ENCODE measurements around the gene RC3H1. TPM values are rescaled to one million over a fixed set of nuclear protein-coding genes. Genes with fewer than 3 reads are reported as not detected.

RC3H1 gene, protein sequence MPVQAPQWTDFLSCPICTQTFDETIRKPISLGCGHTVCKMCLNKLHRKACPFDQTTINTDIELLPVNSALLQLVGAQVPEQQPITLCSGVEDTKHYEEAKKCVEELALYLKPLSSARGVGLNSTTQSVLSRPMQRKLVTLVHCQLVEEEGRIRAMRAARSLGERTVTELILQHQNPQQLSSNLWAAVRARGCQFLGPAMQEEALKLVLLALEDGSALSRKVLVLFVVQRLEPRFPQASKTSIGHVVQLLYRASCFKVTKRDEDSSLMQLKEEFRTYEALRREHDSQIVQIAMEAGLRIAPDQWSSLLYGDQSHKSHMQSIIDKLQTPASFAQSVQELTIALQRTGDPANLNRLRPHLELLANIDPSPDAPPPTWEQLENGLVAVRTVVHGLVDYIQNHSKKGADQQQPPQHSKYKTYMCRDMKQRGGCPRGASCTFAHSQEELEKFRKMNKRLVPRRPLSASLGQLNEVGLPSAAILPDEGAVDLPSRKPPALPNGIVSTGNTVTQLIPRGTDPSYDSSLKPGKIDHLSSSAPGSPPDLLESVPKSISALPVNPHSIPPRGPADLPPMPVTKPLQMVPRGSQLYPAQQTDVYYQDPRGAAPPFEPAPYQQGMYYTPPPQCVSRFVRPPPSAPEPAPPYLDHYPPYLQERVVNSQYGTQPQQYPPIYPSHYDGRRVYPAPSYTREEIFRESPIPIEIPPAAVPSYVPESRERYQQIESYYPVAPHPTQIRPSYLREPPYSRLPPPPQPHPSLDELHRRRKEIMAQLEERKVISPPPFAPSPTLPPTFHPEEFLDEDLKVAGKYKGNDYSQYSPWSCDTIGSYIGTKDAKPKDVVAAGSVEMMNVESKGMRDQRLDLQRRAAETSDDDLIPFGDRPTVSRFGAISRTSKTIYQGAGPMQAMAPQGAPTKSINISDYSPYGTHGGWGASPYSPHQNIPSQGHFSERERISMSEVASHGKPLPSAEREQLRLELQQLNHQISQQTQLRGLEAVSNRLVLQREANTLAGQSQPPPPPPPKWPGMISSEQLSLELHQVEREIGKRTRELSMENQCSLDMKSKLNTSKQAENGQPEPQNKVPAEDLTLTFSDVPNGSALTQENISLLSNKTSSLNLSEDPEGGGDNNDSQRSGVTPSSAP
- total RNA-seq (10 to 100 TPM; 21.8 to 39.1 (median 29.4) TPM), polyA plus RNA-seq (10 to 100 TPM in 1 of 3 donors, 1 to 10 TPM in 2; 2.9 to 23.0 (median 5.7) TPM)
- long read RNA-seq, donor 1, partial matches to known transcripts, result 1 of 2 reads
- long read RNA-seq, donor 1, other reads (novel, unspliced or antisense), result 1 of 2 reads
- long read RNA-seq, donor 2, partial matches to known transcripts, result 20 of 28 reads
- long read RNA-seq, donor 2, other reads (novel, unspliced or antisense), result 8 of 28 reads

DNA sequence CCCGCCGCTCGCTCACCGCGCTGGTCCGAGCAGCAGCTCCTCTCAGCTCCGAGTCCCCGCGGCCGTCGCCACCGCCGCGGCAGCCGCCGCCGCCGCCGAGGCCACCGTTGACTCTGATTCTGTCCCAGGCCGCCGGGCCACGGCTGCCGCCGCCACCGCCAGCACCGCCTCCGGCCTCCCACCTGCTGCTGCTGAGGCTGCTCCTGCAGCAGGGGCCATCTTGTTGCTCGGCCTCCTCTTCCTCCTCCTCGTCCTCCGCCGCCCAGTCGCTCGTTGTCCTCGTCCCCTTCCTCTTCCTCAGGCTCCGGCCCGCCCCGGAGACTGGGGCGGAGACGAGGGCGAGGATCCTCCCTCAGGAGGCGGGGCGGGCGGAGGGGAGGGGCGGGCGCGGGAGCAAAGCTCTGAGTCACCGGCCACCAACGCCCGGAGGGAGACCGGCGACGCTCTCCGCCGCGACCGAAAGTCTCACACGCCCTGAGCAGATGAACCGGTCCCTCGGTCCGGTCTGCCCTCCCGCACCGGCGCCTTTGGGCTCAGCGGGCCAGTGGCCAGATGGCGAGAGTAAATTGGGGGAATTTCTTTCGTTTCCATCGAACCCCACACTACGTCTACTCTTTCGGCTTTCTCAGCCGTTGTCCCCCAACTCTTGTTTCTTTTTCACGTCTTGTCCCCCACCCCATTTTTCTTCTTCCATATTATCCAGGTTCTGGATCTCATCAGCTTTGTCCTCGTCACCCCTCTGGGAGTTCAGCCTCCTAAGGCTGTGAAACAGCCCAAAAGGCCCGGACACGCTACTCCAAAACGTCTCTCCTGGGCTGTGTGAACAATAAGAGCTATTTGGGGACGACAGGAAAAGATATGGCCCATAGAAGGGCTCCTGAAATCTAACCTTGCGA lies at the start of gene RC3H1:
TSS of gene RC3H1 (minus strand) at position 278 of the 896 bp plus-strand sequence. CDS start 29,372 bp downstream, outside the sequence.
- DNase-seq (peak; percentile 90 to 95), ATAC-seq (peak; percentile 92 to 97 (median 97))
- TF ChIP-seq, protein P1, sequence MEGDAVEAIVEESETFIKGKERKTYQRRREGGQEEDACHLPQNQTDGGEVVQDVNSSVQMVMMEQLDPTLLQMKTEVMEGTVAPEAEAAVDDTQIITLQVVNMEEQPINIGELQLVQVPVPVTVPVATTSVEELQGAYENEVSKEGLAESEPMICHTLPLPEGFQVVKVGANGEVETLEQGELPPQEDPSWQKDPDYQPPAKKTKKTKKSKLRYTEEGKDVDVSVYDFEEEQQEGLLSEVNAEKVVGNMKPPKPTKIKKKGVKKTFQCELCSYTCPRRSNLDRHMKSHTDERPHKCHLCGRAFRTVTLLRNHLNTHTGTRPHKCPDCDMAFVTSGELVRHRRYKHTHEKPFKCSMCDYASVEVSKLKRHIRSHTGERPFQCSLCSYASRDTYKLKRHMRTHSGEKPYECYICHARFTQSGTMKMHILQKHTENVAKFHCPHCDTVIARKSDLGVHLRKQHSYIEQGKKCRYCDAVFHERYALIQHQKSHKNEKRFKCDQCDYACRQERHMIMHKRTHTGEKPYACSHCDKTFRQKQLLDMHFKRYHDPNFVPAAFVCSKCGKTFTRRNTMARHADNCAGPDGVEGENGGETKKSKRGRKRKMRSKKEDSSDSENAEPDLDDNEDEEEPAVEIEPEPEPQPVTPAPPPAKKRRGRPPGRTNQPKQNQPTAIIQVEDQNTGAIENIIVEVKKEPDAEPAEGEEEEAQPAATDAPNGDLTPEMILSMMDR (IDR thresholded peaks at IDR 0.05), result no peak
- 0 to 1% (median 0%) methylated on average over 57 to 78 of the region's 78 CpGs for WGBS, 3 donors
- intact Hi-C loops (cut with DNase I), result loop anchor here (2.0 to 10.0 kb wide), 3 partner anchors 135 to 546 kb away; partner anchors contain the start of genes RABGAP1L (in 2 of the 2) and PRDX6 (in 1 of the 2)
- peak within 1 kb of the TSS; percentile 94 for H3K27ac ChIP-seq
- H3K9me3 ChIP-seq, result no peaks in the 10 kb centered on the region
- peaks cover 41% of the 10 kb centered on the region for H3K4me1 ChIP-seq
- H3K36me3 ChIP-seq (ENCODE audit: insufficient read depth in 1 of 2, low read depth in 1 of 2), result no peaks in the 10 kb centered on the region
- H3K27me3 ChIP-seq (ENCODE audit: insufficient read depth in 3 of 3, low read length in 2 of 3), result no peaks in the 10 kb centered on the region
- H3K4me3 ChIP-seq, result peak within 1 kb of the TSS; percentile 92

DNA sequence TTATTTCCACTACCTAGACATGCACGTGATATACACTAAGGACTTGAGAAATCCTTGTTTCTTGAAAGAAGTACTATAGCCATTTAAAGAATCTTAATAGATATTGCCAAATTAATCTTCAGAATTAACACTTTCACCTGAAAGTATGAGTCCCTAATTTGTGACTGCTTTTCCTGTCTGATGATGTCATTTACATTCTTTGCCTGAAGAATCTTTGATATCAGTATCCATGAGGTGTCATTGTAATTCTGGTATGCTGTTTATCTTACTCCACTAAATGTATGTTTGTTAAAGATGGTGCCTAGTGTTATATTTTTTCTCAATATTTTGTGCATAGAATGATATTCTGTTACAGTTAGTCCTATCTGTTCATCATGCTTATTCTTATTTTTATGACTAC lies 48.5 kb upstream of the RC3H1 start:
- Histone ChIP-seq H3K4me3 (no peak overlapping the region), H3K27ac (no peak overlapping the region), H3K27me3 (ENCODE audit: insufficient read depth in 3 of 3, low read length in 2 of 3) (no peaks in the 10 kb centered on the region), H3K36me3 (ENCODE audit: insufficient read depth in 1 of 2, low read depth in 1 of 2) (no peaks in the 10 kb centered on the region), H3K9me3 (no peaks in the 10 kb centered on the region), H3K4me1 (no peaks in the 10 kb centered on the region)
- TF ChIP-seq, protein P1 (IDR thresholded peaks at IDR 0.05), result no peak
- intact Hi-C loops (cut with DNase I), result no loop called here
- no peak for DNase-seq
- 93 to 97% (median 97%) methylated on average over 1 of the region's 1 CpG for WGBS, 3 donors
- no peak for ATAC-seq

DNA sequence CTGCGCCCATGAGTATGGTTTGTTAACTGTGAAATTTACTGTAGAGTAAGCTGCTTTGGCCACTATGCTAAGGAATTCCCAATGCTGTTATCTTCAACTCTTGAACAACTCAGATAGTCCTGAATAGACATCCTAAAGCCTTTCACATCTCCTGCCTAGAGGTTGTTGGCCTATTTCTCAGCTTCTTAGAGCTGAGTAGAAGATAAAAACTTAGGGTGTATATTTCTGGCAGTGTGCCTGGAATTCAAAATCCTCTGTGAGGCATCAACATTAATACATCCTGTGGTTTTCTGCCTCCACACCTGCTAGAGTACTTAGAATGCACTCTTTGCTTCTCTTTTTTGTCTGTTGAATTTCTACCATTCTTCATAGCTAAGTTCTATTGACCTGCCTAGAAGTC lies 45.8 kb upstream of the RC3H1 start:
- ATAC-seq (no peak), DNase-seq (no peak)
- H3K36me3 ChIP-seq (ENCODE audit: insufficient read depth in 1 of 2, low read depth in 1 of 2), result no peaks in the 10 kb centered on the region
- no peak overlapping the region for H3K4me3 ChIP-seq
- intact Hi-C loops (cut with DNase I), result no loop called here
- H3K27ac ChIP-seq, result no peak overlapping the region
- H3K27me3 ChIP-seq (ENCODE audit: insufficient read depth in 3 of 3, low read length in 2 of 3), result no peaks in the 10 kb centered on the region
- WGBS, 3 donors, result 83 to 91% (median 87%) methylated on average over 1 of the region's 1 CpG
- H3K9me3 ChIP-seq, result no peaks in the 10 kb centered on the region
- TF ChIP-seq, protein P1 (IDR thresholded peaks at IDR 0.05), result no peak
- H3K4me1 ChIP-seq, result no peaks in the 10 kb centered on the region
